Body of pancreas (tissue), 4 donors: ENCODE results near the gene ASAP2.

ENCODE experiments used
- CTCF ChIP-seq, 7 experiments: fragments of 450-650 bp in 4 of 7; fragments of 200-600 bp in 3 of 7; sonication (generic) in 3 of 7; IDR thresholded peaks; one replicate each; pipeline ENCODE4 v1.5.1; 2016 to 2019; ENCODE audit warnings: antibody characterized with exemption in 7 of 7
- POLR2A ChIP-seq, 3 donors: fragments of 450-650 bp; IDR thresholded peaks; one replicate each; pipeline ENCODE4 v1.6.1; 2016; ENCODE audit warnings: antibody characterized with exemption in 3 of 3, mild to moderate bottlenecking in 2 of 3

- TF ChIP-seq POLR2A (IDR thresholded peaks at IDR 0.05) (no peak), CTCF (IDR thresholded peaks at IDR 0.05) (no peak)
Measured at GRCh38 chr2:9322576-9322975, 116.0 kb downstream of the ASAP2 start.
